ENCODE results near the gene ZNF487. TPM values are rescaled to one million over a fixed set of nuclear protein-coding genes. Genes with fewer than 3 reads are reported as not detected.

The ZNF487 gene
- total and polyA plus RNA-seq, 2 of the 13 experiments (the other 11 are each of a cell fraction or from before 2014, with no cell fraction given) = 7.4 to 8.8 TPM

GRCh38 chr10:43437141-43437870, 395 bp downstream of the ZNF487 start (continued):
- TF ChIP-seq PREB (CRISPR knock-in tag; IDR thresholded peaks at IDR 0.05) (no peak), ARID5B (CRISPR knock-in tag; IDR thresholded peaks at IDR 0.05) (no peak), ZBTB1 (CRISPR knock-in tag; IDR thresholded peaks at IDR 0.05; ENCODE audit: borderline replicate concordance) (no peak), SALL1 (CRISPR knock-in tag; IDR thresholded peaks at IDR 0.05) (no peak), ZNF276 (CRISPR knock-in tag; IDR thresholded peaks at IDR 0.05; ENCODE audit: low read depth) (0 out of 2 replicates have a peak, but pooled peaks have one; percentile 6), TCF7L2 (IDR thresholded peaks at IDR 0.05; ENCODE audit: low read depth, low read length) (no peak), PAF1 (CRISPR knock-in tag; IDR thresholded peaks at IDR 0.05) (no peak), ZNF589 (CRISPR knock-in tag; conservative IDR thresholded peaks at IDR 0.05) (no peak), ARNTL (CRISPR knock-in tag; IDR thresholded peaks at IDR 0.05) (no peak), TBX3 (IDR thresholded peaks at IDR 0.05; ENCODE audit: borderline replicate concordance) (no peak), ZC3H4 (CRISPR knock-in tag; IDR thresholded peaks at IDR 0.05; ENCODE audit: borderline replicate concordance) (no peak), ZNF468 (CRISPR knock-in tag; IDR thresholded peaks at IDR 0.05) (no peak), ZNF770 (CRISPR knock-in tag; IDR thresholded peaks at IDR 0.05) (no peak), PAWR (CRISPR knock-in tag; IDR thresholded peaks at IDR 0.05; ENCODE audit: borderline replicate concordance) (0 out of 2 replicates have a peak, but pooled peaks have one; percentile 2), ZNF354B (CRISPR knock-in tag; IDR thresholded peaks at IDR 0.05) (no peak), PLSCR1 (CRISPR knock-in tag; IDR thresholded peaks at IDR 0.05; ENCODE audit: borderline replicate concordance) (no peak), RELA (CRISPR knock-in tag; IDR thresholded peaks at IDR 0.05) (no peak), SP4 (CRISPR knock-in tag; IDR thresholded peaks at IDR 0.05) (0 out of 2 replicates have a peak, but pooled peaks have one; percentile 37)

All from HepG2 (cell line).